Stimulated activated CD4-positive, alpha-beta T cell treated with anti-CD3 and anti-CD28 coated beads, TNF-alpha, amount 100 ng/mL, for 4 hours (primary cell): ENCODE measurements around the gene RIMBP2.

Source experiments
- DNase-seq, 3 experiments: peaks; one replicate each; pipeline ENCODE4 v3.0.0-alpha.2; 2020; ENCODE audit warnings: low read depth in 3 of 3

RIMBP2 gene

DNA sequence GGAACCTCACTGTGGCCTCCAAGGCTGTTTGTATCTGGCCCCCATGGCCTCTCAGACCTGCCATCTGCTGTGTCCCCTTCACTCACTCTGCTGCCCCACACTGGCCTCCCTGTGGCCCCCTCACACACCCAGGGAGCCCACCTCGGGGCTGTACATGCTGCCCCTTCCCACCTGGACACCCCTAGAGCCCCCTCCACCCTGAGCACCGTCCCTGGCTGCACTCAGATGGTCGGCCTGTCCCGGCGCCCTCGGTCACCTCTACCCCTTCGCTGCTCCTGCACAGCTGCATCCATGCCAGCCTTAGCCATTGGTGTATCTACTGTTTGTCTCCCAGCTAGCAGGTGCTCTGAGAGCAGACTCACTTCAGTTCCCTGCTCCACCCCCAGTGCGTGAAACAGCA lies 144.4 kb downstream of the RIMBP2 start:
- DNase-seq, result no peak

DNA sequence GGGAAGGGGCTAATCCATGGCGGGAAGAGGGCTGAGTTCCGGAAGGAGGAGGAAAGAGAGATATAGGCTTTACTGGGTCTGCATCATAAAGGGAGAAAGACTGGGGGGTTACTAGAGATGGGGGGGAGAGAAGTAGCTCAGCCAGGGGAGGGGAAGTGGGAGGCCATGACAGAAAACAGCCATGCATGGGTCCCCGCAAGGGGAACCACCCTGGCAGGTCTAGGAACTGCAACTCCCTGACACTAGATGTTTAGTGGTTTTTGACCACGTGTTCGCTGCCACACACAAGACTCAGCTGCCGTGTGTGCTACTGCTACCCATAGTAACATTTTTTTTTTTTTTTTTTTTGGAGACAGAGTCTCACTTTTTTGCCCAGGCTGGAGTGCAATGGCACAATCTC lies 145.0 kb downstream of the RIMBP2 start:
- no peak for DNase-seq

DNA sequence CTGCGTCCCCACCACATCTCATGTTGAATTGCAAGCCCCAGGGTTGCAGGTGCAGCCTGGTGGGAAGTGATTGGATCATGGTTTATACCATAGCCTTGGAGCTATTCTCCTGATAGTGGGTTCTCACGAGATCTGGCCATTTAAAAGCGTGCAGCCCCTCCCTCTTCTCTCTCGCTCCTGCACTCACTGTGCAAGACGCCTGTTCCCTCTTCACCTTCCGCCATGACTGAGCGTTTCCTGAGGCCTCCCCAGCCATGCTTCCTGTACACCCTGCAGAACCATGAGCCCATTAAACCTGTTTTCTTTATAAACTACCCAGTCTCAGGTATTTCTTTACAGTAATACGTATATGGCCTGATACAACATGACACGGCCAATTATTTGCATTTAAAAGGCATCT lies 146.6 kb downstream of the RIMBP2 start:
- DNase-seq, result no peak

DNA sequence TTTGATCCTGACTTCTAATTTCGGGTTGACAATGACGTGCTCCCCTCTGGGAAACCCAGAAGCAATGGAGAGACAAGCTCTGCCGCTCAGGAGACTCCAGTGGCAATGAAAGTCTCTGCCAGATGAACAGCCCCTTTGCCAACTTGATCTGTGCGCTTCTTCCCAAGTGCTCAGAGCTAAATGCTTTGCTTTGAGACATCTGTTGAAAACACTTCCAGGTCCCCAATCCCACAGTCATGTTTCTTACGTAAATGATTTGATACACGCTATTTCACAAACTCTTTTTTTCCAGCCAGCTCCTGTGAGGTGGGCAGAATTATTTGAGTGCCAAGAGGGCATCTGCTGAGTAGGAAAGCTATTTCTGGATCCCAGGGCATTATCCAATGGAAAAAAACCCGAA lies 147.6 kb downstream of the RIMBP2 start:
- DNase-seq, result no peak

DNA sequence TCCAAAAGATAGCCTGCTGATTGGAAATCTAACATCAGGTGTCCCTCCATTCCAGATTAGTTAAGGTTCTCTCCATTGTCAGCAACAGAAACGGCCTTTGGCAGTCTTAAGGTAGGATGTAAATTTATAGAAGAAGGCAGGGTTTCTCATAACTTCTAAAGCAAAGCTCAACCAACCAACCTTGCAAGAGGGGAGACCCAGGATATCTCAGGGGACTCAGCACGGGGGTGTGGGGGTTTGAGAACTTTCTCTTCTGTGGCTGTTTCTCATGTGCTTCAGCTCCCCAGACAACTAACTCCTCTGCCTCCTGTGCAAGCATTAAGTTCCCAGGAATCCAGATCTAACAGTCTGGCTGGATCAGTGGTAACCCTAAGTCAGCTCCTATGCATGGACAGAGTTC lies 148.1 kb downstream of the RIMBP2 start:
- no peak for DNase-seq

DNA sequence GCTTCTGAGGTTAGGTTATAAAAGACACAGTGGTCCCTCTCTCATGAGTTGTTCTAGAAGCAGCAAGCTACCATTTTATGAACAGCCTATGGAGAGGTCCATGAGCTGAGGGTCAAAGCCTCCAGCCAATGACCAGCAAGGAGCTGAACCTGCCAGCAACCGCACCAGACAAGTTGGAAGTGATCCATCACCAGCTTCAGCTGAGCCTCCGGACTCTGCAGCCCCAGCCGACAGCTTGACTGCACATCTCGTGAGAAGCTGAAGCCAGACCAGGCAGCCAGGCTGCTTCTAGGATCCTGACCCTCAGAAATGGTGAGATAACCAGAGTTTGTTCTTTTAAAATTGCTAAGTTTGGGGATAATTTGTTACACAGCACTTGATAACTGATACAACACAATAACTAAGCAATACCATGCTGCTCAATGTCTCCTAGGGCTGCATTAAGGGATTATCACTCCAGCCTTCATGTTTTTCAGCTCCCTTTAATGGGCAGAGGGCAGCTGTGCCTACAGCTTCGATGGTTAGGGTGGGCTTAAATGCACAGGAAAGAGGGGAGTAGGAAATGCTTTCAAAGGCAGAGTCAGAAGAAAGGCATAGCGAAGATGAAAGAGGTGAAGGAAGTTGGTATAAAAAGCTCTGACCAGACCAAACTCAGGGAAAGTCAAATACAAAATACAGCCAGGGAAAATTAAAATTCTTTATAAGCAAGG lies 149.5 kb downstream of the RIMBP2 start:
- no peak for DNase-seq

DNA sequence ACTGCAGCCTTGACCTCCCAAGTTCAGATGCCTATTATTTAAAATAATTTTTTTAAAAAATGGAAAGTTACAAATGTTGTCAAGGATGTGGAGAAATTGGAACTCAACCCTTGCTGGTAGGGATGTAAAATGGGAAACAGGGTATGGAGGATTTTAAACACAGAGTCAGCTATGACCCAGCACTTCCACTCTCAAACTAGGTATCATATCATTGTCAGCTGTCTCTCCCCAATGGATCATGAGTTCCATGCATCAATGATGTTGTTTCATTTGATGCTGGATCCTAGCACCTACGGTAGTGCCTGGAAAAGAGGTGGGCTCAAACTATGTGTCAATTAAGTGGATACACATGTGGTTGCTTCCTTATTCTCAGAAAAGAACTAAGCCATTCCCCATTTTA lies 150.9 kb downstream of the RIMBP2 start:
- no peak for DNase-seq

DNA sequence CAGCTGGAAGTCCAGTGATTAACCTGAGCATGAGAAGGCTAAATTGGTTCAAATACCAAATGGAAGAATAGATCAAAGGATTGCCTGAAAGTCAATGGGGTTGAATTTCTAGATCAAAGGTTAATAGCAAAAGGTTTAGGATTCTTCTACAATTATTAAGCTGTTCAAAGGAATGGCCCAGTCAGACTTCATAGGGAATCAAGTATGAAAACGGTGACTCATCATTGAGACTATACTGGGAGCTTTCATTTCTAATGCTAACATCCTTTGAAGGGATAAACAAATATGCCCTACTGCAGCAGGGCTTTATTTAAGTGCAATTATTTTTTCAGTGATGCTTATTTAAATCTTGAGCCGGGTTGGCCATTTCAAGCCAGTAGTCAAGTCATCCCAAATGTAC lies 152.8 kb downstream of the RIMBP2 start:
- no peak for DNase-seq

DNA sequence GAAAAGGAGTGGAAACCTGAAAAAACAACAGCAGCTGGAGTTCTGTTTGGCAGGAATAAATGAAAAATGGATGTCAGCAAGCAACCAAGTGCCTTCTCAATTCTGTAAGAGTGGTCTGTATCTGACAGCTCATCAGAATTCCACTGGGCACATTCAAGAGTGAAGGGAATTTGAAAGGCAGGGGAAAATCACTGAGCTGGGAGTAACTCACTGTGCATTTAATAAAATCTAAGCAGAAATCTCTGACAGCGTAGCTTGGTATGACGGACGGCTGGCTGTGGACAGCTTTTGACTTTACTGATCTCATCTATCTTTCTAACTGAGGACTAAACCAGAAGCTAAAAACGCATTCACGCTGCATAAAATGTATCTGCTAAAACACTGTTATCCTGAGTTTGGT lies 153.4 kb downstream of the RIMBP2 start:
- DNase-seq, result no peak

DNA sequence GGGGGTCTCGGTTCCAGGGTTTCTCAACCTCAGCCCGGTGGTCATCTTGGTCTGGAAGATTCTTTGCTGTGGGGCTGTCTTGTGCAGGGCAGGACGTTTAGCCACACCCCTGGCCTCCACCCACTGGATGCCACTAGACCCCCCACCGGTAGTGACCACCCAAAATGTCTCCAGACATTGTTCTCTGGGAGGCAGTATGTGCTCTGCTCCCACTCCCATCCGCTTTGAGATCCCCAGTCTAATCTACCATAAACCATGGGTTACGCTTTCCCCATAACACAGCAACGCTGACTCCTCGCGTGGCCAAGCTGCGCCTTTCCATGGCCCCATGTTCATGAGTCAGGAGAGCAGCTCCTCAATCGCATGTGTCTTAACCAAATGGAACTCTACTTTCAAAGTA lies 155.8 kb downstream of the RIMBP2 start:
- no peak for DNase-seq

DNA sequence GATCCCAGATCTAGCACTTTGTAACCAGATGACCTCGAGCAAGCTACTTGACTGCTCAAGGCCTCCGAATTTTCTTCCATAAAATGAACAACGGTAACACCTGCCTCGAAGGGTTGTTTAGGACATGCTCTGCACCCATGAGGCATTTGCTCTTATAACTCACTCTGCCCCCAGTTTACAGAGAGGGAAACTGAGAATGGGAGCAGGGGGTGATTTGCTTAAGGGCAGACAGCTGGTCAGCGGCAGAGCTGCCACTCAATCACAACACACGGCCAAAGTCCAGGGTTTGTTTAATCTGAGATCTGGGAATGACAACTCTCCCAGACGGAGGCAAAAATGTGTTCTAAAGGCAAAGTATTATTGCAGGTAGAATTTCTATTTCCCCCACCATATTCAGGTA lies 156.3 kb downstream of the RIMBP2 start:
- DNase-seq, result no peak

DNA sequence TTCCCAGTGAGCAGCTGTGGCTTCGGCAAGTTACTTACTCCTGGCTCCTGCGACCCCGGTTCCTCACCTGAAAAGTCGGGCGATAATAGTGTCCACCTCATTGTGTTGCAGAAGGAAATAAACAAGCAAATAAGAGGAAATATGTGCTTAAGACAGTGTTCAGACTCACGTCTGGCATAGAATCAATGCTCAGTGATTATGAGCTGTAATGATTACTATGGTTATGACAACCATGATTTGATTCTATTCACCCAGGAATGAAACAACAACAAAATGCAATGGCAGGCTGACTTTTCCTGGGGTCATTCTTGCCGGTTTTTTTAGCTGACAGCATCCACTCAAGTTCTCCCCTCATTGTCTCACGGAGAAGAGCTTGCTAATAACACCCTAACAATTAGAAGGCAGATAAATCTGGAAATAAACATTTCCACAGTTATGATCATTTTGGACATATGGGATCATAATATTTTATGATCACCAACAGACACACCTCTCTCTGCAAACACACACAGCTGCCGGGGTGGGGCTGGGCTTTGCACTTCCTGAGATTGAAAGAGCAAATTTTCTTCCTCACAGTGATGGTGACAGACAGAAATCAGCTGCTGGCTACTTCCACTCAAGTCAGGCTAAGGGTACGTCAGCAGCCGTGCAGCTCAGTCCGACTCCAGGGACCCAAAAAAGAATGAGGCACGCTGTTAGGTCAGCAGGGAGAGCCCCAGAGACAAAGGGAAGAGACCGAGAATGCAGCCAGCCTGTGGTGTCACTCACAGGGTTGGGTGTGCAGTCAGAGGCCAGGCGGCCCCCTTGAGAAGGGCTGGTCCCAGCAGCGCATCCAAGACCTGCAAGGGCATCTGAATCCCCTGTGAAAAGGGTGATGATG lies 158.0 kb downstream of the RIMBP2 start:
- DNase-seq, result no peak

DNA sequence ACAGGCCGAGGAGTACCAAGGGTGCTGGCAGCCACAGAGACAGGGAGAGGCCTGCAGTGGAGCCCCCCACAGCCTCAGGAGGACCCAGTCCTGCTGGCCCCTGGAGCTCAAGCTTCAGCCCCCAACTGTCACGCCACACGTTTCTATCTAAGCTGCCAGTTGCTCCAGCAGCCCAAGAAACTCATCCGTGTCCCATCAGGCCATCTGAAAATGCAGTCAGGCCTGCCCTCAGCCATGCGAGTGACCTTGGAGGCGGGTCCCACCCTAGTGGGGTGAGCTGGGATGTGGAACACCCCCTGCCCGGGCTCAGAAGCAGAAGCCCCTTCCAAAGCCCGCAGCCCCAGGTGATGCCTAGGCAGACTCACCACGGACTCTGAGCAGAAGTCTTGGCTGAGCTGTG lies 158.9 kb downstream of the RIMBP2 start:
- DNase-seq, result no peak

DNA sequence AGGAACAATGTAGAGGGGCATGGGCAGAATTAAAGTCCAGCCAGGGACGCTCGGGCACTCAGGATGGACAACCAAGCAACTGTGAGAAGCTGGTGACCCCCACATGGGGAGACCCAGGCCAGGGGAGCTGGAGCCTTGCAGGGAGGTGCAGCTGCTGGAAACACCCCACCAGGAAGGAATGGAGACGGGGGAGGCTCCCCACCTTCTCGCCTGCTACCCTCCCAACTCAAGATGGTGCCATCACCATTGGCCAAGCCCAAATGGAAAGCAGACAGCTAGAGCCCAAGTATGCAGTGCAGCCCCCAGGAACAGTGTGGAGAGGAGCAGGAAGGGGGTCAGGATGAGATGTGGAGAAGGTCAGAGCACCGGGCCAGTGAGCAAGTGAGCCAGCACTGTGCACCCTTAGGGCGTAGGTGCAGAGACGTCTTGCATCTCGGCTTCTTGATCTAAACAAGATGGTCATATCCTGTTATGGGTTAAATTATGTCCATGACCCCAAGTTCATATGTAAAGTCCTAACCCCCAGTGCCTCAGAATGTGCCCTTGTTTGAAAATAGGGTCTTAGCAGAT lies 159.5 kb downstream of the RIMBP2 start:
- no peak for DNase-seq

DNA sequence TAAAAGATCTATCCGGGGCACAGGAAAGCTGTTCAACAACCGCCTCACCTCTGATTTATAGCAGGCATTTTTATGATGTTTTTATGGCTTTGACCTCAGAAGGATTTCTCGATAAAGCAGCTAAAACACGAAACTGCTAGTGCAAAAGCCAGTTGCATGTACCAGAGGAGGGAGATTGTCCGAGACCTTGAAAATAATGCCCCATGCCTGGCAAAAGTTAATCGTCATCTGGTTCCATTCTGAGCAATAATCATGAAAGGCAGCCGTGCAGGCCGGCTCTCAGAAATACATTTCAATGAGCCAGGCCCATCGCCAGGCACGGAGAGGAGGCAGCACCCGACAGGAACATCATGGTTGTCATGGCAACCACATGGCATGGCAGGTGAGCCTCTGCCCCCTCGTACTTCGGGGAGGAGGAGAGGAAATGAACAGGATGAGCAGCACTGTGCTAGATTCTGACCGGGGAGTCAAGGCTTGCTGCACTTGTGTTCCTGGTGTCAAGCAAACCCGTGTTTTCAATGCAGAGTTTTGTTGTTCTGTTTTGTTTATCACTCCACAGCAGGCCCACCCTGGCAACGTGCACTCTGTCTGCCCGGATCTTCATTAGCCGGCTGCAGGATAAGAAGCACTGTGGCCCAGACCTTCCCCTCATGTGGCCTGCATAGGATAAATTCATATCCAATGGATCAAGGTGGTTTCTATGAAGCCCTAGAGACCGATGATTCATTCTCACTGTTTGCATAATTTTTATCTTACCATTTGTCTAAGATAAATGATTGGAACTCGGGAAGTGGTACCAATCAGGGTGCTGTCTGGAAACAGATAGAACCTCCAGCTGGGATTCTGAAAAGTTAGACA lies 160.2 kb downstream of the RIMBP2 start:
- DNase-seq, result no peak

DNA sequence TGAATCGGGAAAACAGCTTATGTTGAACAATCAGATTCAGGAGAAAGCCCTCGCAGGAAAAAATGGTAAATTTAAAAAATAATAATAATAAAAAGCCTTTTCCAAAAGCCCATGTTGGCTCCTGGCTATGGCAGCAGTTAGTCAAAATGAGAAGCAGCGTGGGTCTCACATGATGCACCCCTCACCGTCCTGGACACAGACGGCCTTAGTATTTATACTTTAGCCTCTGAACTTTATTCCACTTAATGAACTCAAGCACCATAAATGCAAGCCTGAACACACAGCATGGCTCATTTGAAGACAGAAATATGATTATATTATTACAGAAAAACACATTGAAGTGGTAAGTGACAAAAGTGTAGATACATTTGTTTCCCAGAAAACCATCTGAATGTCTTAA lies 160.9 kb downstream of the RIMBP2 start:
- no peak for DNase-seq

DNA sequence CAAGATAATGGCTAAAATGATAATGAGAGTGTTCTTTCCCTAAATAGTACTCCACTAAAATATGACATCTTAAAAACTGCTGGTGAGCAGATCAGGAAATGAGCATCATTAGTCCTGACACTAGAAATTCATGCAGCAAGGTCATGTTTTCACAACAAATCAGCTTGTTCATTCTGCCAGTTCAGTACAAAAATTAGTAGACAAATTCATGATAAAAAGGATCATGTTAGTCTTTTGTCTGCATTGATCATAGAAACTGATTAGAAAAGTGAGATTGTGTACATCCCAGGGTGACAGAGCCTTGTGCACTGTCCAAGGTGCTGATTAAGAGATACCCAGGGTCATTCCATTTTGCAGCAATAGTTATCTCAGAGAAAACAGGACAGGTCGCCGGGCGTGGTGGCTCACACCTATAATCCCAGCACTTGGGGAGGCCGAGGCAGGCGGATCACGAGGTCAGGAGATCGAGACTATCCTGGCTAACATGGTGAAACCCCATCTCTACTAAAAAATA lies 163.6 kb downstream of the RIMBP2 start:
- DNase-seq, result no peak

DNA sequence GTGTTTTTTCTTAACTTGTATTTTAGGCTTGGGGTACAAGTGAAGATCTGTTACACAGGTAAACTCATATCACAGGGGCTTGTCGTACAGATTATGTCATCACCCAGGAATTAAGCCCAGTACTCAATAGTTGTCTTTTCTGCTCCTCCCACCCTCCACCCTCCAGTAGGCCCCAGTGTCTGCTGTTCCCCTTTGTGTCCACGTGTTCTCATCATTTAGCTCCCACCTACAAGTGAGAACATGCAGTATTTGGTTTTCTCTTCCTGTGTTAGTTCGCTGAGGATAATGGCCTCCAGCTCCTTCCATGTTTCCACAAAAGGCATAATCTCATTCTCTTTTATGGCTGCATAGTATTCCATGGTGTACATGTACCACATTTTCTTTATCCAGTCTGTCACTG lies 166.7 kb downstream of the RIMBP2 start:
- DNase-seq, result no peak

DNA sequence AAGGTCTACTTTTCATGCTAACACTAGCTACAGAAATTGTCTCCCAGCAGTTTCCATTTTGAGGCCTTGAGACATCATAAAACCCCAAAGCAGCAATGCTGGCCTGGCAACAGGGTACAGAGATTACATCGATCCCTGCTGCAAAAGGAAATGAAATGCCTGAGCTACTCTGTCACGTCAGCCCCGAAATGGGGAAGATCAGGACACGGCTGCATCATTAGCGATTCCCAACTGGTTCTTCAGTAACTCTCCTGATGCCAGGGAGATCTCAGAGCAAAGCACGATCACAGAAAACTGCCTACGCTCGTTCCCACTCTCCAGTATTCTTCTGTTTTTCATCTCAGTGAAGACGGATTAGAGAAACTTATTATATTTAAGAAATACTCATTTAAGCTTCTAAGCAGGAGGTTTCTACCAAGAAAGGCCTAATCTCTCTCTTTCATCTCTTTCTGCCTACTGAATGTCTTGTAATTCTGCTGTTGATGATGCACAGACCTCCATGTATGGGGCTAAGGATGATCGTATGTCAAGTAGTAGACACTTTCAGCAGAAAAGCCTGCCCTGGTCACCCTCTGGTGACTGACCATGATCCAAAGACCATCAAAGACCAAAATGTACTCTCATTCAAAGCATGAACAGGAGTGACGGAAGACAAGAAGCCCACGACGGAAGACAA lies 168.5 kb downstream of the RIMBP2 start:
- no peak for DNase-seq

DNA sequence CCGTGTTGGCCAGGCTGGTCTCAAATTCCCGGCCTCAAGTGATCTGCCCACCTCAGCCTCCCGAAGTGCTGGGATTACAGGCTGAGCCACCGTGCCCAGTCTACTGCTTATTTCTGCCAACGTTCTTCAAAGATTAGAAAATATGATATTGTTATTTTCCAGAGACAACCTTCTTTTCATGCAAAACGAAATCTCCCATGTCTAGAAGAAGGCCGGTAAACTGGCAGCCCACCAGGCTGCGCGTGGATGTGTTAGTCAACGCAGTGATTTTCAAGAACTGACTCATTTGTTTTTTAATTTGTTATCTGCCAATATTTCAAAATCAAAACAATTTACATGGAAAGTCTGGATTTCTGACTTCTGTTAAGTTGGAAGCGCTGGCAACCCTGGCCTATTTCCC lies 169.6 kb downstream of the RIMBP2 start:
- DNase-seq, result no peak

DNA sequence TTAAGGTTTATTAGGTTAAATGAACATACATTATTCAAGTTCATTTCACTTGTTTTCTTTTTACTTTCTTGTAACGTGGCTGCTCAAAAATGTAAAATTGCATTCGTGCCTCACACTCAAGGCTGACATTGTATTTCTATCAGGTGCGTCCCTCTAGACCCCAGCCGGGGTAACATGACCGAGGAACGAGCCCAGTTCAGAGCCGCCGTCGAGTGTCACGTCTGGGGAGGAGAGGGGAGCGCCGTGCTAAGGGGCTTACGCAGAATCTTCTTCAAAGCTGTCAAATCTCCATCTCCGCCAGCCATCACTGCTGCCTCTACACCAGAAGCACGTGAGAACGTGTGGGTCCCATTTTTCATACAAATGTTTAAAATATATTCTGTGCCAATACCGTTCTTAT lies 170.6 kb downstream of the RIMBP2 start:
- no peak for DNase-seq
